GM19463 (cell line): ENCODE measurements around the gene ANKS1B.
"Not testable (repeated sequence)": the region's sequence is repeated elsewhere in the genome, so short reads cannot be mapped to it uniquely, and the experiment has no call there.

Experiments used
- ATAC-seq: cut with Tn5 transposase; IDR thresholded peaks from one replicate; pipeline ENCODE4 v1.9.1; 2021; ENCODE audit warnings: mild to moderate bottlenecking, moderate library complexity; ENCODE audit not compliant: unreplicated experiment

The ANKS1B gene

DNA sequence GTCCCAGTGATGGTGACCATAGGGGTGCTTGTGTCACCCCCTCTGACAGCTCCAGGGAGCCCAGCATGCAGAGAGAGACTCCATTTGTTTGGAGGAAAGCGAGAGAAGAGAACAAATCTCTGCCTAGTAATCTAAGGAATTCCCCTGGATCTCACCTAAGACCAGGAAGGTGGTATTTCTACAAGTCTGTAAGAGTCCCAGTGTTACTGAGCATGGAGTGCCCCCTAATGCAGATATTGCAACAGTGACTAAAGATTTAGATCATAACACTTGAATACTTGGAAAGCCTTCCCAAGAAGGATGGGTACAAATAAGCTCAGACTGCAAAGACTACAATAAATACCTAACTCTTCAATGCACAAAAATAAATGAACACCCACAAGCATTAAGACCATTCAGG is 697.6 kb downstream of the ANKS1B start:
- no peak for ATAC-seq

DNA sequence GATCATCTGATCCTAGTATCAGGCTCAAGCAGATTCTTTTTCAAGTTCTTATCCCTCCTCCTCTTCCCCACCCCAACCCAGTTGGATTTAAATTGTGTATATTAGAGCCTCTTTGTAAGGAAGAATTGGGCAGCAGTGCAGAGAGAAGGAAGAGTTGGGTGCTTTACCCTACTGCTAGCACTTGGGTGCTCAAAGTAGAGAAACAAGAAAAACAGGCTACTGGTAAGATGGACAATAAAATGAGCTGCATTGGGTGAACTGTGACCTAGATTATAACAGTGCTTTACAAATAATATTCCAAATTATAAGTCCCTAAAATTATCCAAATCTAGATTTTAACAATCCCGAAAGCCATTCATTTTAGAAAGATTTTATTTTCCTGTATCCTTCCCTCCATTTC is 700.6 kb downstream of the ANKS1B start:
- ATAC-seq = no peak

DNA sequence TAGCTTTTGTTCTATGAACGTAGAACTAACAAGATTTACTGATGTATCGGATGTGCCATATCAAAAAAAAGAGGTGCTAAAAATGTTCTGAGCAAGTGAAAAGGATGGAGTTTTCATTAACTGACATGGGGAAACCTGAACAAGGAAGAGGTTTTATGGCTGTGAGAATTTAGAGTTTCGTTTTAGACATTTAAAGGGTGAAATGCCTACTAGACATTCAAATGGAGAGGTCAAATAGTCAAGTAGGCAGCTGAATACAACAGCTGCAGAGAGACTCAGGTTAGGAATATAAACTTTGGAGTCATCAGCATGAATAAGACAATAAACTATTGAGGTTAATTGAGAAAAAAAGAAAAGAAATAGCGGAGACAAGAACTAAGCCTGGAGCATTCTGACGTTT is 702.1 kb downstream of the ANKS1B start:
- no peak for ATAC-seq

DNA sequence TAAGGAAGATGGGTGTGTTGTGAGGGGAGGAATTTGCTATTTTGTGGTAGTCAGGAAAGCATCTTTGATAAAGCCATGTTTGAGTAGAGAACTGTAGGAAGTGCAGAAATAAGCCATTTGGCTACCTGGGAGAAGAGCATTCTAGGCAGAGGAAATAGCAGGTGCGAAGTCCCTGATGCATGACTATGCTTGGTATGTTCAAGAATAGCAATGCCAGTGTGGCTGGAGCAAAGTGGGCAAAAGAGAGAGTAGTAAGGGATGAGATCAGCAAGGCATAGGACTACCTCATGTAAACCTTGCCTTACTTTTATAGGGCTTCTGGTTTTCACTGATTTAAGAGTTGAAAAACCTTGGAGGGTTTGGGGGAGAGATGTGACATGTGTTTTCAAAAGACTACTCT is 702.6 kb downstream of the ANKS1B start:
- no peak for ATAC-seq

DNA sequence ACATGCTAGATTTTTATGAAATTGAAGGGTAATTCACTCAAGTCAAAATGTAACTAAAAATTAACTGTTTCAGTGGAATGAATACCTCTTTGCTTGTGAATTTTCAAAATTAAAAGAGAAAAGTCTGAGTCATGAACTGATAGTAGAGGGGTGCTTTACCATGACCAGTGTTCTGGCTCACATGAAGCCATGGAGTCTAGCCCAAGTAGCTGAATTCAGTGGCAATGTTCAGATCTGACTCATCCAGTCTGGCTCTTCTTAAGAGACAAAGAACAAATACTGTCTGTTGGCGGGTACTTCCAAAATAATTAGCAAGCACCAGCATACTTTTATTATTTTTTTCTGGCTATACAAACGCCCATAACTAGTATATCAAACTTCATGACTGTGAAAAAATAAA is 703.5 kb downstream of the ANKS1B start:
- peak; percentile 80 for ATAC-seq

DNA sequence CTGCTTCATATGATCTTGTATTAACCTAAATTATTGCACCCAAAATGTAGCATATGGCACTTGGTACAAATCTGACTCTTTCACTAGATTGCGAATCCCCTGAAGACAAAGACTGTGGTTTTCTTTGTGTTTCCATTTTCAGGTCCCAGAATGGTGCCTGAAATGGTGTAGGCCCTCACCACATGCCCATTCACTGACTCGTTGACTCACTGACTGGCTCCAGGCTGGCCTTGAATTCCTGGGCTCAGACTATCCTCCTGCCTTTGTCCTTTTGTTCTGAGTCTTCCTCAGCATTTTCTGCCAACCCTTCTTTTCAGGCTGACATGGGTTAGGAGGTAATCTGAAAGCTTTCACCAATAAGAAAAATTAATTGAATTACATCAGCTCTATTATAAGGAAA is 705.8 kb downstream of the ANKS1B start:
- no peak for ATAC-seq

DNA sequence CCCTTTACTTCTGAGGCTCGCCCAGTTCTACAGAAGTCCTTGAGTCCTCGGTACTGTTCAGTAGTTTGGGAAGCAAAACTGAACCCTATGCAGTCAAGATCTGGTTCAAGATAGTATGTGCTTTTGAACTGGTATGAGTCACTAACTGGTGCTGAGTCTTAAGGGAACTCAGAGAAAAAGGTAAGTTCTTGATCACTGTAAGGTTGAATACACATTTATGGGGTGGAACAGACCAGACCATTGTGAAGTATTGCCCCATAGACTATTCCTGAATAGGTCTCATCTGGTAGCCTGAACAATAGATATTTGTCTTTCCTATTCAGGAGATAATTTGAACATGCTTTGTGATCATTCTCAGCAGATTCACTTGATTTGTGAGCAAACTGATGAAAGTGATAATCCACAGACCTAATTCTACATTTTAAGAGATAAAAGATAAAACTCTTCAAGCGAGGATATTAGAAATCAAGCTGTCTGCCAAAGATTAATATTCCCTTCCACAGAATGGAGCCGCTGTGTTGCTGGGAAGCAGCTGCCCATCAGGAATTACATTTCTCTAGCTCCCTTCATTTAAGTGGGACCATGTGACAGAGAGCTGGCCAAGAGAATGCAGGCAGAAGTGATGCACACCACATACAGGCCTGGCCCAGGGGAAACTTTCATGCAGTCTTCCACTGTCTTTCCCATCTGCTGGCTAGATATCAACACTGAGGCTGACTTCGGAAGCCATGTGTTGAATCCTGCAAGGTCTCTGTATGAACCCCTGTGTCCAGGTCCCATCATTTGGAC is 707.0 kb downstream of the ANKS1B start:
- no peak for ATAC-seq

DNA sequence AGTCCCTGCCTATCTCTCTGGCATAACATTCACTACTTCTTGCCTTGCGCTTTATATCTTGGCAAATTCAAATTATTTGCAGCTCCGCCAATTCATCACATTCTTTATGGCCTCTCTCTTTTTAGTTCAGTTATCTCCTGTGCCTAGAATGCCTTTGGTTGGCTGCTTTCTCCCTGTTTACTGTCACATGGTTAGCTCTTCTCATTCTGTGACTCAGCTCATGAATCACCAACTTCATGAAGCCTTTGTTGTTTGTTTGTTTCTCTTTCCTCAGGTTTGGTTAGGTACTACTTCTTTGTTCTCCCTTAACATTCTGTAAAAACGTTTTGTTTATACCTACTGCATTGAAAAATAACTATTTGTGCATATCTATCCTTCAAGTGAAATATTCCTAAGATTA is 713.7 kb downstream of the ANKS1B start:
- ATAC-seq = no peak

DNA sequence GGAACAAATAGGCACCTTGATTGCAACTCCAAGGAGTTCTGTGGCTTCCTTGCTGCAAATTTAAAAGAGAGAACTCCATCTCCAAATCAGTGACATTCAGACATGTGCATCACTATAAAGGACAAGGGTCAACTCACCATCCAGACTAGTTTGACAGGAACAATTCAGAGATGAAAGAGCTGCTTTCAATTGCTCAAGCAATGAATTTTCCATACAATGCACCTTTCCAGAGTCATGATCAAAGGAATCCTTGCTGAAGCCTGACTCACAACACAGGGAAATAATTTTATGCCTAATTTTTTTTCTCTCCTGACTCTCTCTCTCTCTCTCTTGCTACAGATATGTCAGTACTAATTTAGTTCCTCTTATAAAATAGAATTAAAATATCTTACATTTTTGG is 717.7 kb downstream of the ANKS1B start:
- ATAC-seq = no peak

DNA sequence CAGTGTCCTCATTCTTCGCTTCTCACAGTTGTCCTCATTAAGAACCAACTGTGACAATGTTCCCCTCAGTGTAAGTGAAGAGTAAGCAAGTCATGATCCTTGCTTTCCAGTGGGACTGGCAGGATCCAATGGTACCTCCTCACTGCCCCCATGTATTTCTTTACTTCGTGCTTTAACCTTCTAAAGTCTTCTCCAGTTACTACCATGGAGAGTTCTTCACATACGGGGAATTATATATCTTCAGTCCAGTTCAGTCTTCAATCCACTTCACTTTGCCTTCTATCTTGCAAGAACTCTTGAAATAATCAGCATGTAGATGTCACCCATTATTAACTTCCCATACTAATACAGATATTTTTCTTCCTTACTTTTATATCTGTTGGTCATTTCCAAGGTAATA is 719.1 kb downstream of the ANKS1B start:
- no peak for ATAC-seq

DNA sequence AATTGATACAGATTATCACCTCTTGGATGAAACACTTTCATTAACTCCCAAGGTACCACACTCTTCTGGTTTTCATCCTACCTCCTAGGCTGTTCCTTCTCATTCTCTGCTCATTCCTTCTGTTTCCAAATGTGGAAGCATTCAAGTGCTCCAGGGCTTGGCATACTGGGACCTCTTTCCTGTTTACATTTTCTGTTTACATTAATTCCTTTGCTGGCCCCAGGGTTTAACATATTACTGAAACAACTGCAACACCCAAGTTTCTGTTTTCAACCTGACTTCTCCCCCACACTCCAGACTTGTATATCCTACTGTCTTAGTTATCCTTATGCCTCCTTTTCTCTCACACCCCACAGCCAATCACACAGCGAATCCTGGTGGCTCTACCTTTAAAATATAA is 723.5 kb downstream of the ANKS1B start:
- ATAC-seq = no peak

DNA sequence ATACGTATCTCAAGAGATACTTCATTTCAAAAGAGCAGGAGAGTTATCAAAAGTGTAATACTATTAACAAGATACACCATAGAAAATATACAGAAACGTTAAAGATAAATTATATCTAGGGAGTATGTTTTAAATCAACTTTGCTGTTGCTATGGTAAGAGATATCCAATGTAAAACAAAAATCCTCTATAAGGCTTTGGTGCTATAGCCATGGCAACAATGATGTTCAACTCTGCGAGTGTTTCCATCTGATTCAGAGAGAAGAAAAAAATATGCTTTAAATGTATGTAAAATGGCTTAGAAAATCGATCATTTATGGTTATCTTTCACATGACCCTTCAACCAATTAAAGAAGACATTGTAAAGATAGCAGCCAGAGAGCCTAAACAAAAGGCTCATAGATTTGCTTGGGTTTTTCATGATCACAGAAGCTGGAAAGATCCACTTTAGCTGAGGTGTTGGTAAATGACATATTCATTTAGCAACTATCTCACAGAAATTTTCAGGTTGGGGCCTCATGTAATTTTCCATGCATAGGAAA is 724.2 kb downstream of the ANKS1B start:
- ATAC-seq = no peak

DNA sequence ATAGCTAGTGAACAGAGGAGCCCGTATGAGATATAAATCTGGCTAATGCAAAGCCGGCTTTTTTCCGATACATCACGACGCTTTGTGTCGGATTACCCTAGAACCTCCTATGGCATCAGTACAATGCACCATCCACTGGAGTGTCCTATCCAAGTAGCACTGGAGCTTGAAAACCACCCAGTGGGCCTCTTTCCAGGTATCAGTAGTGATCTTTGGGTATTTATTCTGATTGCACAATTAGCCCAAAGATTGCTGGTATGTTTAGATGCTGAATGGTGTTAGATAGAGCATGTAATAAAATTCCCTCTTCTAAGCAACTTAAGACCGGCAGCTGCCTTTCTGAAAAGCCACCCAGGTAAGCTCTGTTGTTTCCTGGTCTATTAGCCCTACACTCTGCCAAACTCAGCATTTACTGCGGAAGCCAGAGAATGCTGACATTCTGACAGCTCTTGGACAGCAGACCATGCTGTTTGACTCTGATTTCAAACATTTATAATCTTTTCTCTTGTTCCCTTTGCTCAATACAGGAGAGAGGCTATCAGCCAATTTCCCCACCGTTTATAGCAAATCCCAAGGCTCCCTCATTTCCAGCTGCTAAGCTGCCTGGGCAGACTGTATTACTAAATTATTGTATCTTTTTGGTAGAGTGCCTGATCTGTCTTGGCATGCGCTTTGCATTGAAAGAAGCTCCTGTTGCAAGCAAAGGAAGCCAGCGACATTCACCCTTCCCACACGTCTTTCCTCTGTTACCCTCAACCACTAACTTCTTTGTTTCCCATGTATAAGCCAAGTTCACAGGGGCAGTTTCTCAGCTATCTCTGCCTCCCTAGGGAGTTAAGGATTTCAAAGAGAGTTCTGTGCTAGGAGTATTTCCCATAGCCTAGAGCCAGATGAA is 725.4 kb downstream of the ANKS1B start:
- no peak for ATAC-seq

DNA sequence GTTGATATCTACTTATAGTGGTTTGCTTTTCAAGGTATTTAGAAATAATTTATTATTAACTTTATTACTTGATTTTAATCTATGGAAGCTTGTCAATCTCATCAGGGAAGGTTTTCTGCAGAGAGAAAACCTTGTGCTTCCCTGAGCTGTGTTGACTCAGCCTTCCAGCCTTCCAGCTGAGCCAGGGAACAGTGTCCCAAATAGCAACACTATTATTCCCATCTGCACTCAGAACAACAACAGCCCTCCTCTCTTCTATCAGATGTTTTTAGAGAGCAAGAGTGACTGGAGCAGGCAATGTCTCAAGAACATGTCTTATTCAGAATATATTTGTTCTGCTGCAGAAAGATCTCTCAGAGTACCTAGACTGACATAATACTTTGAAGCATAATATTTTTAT is 727.1 kb downstream of the ANKS1B start:
- no peak for ATAC-seq

DNA sequence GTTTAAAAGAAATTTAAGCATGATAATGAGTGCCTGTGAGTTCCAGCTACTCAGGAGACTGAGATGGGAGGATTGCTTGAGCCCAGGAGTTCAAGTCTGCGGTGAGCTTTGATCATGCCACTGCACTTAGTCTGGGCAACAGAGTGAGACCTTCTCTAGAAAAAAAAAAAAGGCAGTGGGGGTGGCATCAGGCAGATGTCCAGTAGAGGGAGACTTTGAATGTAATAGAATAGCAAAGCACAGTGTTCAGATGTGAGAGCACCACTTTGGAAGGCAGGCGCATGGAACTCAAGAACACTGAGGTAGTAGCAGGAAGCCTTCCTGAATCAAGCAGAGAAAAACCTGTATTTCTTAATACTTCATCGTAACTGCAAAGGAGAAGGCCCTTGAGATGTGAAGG is 731.7 kb downstream of the ANKS1B start:
- ATAC-seq = no peak

DNA sequence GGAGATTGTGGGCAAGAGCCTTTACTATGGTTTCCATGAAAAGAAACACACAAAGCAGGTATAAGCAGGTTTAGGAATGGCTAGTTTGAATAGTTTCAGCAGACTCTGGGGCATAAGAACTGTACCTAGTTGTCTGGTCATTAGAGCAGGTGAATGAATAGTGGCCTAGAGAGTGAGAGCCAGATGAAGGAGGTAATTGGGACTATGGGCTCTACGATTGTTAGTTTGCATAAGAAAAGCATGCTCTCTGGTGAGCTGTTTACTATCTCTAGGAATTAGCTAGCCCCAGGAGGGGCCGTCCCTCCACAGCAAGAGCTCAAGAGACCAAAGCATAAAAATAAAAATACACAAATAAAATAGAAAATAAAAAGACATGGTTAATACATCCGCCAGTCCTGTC is 734.6 kb downstream of the ANKS1B start:
- no peak for ATAC-seq

DNA sequence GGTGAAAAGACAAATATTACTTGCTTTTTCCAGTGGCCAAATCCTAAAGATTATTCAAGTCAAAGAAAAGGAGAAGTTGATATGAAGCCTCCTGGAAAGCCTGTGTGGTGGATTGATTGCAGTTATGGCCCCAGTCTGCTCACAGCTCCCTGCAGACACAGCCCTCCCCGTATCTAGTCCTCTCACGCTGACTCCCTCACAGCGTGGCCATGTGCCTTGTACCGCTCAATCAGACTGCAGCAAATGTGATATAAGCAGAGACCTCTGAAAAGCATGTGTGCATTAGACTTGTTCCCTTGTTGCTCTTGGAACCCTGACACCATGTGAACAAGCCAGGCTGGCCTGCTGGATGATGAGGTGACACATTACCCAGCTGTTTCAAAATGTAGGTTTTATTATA is 735.2 kb downstream of the ANKS1B start:
- no peak for ATAC-seq

DNA sequence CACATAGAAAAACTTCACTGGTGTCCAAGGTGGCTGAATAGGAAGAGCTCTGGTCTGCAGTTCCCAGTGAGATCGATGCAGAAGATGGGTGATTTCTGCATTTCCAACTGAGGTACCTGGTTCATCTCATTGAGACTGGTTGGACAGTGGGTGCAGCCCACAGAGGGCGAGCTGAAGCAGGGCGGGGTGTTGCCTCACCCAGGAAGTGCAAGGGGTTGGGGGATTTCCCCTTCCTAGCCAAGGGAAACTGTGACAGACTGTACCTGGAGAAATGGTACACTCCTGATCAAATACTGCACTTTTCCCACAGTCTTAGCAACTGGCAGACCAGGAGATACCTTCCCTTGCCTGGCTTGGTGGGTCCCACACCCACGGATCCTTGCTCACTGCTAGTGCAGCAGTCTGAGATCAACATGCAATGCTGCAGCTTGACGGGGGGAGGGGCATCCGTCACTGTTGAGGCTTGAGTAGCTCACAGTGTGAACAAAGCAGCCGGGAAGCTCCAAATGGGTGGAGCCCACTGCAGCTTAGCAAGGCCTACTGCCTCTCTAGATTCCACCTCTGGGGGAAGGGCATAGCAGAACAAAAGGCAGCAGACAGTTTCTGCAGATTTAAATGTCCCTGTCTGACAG is 746.7 kb downstream of the ANKS1B start:
- ATAC-seq = not testable (repeated sequence)

DNA sequence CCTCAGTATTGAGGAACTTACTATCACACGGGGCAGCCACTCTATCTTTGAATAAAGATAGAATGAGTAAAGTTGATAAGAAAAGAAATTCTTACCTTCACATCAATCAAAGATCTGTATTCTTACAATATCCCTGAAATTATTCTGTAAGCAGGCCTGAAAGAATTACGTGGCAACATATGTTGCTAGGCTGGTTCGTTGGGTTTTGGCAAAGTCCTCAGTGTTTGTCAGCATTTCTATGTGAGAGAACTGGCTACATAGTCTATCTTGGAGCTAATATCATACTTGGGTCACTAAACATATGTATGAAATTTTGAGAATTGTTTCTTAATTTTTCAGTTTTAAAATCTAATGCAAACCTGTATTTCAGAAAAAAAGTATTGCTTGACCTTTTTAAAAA is 749.4 kb downstream of the ANKS1B start:
- no peak for ATAC-seq

DNA sequence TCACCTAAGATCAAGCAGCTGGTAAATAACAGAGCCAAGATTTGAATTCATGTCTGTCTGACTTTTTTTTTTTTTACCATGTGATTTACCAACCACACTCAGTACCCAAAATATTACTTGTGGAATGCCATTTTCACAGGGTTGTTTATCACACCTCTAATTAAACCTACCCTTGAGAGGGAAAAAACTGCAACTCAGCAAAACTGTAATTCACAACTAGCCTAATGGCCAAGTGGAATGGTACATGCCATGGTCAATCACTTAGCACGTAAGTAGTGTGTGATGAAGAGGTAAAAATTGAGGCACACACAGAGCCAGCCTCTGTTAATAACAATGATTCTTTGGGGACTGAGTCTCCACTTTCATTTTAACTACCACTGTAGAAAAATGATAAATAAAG is 750.0 kb downstream of the ANKS1B start:
- no peak for ATAC-seq

DNA sequence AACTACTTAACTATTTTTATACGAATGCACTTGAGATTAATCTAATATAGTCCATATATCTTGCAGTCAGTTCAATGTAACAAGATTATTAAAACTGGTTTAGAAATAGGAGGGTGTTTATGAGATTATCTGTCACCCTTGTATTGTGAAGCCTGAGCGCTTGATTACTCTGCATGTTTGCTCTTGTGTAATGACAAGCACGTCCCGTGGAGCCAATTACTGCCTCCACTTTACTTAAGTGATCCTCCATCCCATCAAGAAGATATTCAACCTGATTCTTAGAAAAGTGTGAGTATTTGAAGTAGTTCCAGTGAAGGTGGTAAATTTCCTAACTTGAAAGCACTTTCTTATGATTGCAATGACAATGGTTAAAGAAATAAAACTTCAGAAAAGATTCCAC is 752.4 kb downstream of the ANKS1B start:
- no peak for ATAC-seq

DNA sequence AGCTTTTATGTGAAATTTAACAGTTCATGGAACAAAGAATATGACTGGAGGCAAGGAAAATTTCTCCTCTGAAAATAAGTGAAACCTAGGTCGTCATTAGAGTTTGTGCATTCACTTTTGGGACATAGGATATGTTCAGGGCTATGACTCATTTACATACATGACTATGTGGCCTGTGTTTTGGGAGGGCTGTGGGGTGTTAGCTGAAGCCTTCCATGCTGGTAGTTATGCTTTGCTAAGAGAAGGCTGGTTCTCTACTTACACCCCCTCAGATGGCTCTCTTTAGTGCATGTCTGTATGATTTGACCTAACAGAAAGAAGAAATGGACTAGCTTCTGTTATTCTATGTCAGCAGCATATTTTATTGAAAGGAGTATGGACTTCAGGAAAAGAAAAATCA is 753.7 kb downstream of the ANKS1B start:
- no peak for ATAC-seq
